NCI-H2227 (cell line): ENCODE measurements around the gene MPC1L.
"Not testable (repeated sequence)": the region's sequence is repeated elsewhere in the genome, so short reads cannot be mapped to it uniquely, and the experiment has no call there.

Experiments
- DNase-seq: peaks from one replicate; lab custom pipeline; 2025; ENCODE audit not compliant: unreplicated experiment; lab: John Stamatoyannopoulos, UW

Gene MPC1L

DNA sequence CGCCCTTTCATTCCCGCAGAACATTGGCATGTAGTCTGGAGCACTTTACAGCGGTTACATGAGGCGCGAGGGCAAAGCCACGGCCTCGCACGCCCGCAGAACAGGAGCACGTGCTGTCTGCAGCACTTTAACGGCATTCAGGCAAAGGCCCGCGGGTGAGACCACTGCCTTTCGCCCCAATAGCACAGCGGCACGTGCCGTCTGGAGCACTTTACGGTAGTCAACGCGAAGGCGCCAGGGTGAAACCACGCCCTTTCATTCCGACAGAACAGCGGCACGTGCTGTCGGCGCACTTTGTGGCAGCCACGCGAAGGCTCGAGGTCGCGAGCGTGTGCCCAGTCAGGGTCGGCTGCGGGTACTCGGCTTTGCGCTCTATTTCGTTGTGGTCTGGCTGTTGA lies at the start of gene MPC1L:
Gene MPC1L, plus strand, starts transcription at position 290 of the 398 bp plus-strand sequence. CDS start 138 bp downstream, outside the sequence.
- no peak for DNase-seq

DNA sequence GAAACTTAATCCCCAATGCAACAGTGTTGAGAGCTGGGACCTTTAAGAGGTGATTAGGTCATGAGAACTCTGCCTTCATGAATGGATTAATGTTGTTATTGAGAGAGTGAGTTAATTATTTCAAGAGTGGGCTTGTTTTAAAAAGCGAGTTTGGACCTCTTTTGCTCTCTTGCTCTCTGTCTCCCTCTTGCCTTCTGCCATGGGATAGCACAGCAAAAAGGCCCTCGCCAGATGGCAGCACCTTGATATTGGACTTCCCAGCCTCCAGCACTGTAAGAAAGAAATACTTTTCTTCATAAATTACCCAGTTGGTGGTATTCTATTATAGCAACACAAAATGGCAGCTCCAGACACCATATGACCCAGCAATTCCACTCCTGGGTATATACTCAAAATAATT lies 49.5 kb upstream of the MPC1L start:
- DNase-seq: peak; percentile 43

DNA sequence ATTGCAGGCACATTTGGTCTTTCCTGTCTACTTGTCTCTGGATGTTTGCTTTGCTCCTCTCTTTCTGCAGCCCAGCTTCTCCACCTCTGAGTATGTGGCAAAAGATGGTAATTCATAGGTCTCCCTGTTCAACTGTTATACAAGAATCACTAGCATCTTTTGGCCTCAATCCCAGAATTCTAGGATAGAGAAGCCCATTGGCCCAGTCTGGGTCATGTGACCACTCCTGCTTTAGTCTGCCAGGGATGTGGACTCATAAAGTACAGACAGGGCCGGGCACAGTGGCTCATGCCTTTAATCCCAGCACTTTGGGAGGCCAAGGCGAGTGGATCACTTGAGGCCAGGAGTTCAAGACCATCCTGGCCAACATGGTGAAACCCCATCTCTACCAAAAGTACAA lies 47.8 kb upstream of the MPC1L start:
- peak; percentile 20 for DNase-seq

DNA sequence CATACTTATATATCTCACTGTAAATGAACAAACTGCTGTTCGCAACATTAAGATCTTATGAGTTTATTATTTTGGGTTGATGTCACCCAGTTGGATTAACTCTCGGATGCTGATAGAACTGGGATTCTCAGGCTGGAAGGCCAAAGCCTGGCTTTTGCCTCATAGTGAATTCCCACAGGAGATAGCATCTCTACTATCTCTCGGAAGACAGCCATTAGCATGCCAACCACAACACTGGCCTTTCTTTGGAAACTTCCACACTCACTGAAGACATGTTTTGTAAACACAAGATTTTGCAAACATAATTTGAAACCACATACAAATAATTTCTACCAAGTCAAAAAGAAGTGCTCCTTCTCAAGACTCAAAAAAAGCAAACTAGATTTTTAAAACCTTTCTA lies 46.9 kb upstream of the MPC1L start:
- no peak for DNase-seq

DNA sequence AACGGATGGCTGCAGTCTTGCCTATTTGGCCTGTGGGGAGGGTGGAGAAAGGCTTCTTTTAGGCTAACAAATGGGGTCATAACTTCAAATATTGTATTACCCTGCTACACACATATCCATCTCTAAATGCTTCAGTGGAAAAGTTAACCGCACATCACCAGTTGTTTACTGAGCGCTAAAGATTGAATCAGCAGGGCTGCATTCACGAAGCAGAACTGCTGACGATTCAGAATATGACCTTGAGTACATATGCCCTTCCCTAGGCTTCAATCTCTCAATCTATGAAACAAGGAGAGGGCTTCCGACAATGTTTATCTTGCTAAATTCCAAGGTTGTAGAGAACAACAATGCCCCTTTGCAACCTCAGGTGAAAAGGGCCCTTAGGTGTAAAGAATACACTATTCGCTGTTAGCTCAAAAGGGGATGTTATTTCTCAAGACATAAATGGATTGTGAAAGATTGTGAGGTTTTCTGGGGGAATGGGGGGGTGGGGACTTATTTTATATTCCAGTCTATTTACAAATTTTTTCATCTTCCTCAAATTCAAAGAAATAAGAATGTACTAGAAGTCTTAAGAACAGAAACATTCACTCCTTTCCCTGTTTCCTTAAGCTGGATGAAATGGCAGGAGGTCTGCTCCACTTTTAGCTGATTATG lies 45.1 kb upstream of the MPC1L start:
- no peak for DNase-seq

DNA sequence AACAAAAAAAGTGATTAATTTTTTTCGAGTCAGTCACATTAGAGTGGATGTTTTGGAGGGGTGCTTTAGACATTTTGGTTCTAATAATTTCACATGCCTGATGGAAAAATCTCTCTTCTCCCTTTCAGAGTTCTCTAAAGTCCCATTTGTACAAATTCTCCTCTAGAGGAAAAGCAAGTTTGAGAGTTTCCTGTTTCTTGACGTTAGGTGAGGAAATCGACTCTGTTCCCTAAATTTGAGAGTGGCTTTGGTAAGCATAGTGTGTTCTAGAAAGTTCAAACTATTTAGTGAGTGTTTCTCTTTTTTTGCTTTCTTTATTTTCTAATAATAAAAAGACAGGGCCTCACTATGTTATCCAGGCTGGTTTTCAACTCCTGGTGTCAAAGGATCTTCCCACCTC lies 44.1 kb upstream of the MPC1L start:
- DNase-seq: no peak

DNA sequence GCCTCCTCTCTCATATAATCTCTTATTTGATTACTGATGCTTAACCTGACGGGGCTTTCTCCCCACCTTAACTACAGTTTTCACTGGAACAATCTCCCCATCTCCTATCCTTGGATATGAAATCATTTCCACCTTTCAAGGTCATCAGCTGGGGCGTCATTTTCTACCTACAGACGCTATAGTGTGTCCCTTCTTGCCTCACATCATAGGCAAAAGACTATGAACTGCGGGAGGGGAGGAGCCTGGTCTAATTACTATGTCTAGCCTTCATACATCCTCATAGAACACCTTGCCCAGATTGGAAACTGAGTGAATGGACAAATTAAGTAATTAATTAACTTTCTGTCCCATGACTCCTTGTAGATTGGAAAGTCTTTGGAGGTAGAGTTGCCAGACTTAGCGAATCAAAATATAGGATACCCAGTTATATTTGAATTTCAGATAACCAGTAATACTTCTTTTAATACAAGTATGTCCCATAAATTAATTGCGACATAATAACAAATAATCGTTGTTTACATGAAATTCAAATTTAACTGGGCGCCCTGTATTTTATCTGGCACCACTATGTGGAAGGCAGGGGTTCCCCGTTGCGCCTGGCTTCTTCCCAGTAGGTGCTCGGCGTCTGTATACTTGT lies 43.2 kb upstream of the MPC1L start:
- peak; percentile 32 for DNase-seq

DNA sequence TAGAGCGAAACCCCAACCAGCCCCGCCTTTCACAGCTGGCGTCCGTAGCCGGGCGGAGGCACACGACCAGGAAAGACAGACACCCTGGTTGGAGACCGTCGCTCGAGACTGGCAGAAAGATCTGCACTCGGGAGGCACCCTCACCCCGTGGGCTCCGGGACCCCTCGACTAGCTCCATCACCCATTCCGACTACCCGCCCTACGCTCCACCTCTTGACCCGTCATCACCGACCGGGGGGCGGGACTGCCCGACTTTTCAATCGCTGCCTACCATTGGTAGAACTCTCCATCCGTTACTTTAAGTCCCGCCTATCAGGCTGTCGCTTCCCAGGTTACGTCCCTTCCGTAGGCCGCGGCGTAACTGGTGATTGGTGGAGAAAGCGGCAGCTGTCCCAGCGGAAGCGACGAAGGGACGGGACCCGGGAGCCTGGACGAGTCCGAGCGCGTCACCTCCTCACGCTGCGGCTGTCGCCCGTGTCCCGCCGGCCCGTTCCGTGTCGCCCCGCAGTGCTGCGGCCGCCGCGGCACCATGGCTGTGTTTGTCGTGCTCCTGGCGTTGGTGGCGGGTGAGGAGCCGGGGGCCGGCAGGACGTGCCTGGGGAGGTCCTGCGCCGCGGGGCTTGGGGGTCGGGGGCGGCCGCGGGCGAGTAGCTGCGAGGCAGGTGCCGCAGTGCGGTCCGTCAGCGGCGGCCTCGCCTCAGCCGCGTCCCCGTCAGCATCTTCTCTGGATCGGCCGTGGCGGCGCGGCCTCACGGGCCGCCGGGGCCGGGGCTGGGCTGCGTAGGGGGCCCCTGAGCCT lies 42.5 kb upstream of the MPC1L start, which contains the start of gene ATP6AP2:
Gene ATP6AP2, plus strand, starts transcription at position 434 of the 799 bp plus-strand sequence. Its CDS starts 96 bp downstream, at position 530.
- peak; percentile 99 for DNase-seq

DNA sequence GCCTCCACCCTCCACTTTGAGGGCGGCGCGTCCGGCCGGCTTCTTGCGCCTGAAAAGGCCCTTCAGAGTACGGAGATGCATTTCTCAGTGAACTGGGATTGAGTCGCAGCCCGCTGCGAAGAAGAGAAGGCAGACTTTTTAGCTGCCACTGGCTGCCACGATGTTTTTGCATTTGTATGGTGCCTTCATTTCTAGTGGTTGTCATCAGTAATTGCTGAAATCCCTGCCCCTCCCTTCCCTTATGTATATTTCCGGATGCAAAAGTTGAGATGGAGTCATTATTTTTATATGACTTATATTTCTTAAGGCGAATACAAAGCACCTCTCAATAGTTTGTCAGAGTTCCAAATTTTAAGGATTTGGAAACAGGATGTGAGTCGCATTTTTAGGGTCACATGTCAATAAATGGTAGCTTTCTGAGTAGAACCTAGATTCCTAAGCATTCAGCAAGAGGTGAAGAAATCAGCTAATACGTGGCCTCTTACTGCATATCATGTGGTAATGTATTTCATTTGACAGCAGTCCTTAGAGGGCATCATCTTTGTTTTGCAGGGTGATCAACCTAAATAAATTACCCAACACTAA lies 41.8 kb upstream of the MPC1L start:
- DNase-seq: peak; percentile 43

DNA sequence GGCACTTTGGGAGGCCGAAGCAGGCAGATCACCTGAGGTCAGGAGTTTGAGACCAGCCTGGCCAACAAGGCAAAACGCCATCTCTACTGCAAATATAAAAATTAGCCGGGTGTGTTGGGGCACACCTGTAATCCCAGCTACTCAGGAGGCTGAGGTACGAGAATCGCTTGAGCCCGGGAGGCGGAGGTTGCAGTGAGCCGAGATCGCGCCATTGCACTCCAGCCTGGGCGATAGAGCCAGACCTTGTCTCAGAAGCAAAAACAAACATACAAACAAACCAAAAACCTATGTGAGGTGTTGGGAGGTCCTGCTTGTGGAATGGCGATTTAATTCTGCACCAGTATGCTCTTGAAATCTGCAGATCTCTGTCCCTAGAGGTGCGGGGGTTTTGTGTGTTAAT lies 41.0 kb upstream of the MPC1L start:
- not testable (repeated sequence) for DNase-seq

DNA sequence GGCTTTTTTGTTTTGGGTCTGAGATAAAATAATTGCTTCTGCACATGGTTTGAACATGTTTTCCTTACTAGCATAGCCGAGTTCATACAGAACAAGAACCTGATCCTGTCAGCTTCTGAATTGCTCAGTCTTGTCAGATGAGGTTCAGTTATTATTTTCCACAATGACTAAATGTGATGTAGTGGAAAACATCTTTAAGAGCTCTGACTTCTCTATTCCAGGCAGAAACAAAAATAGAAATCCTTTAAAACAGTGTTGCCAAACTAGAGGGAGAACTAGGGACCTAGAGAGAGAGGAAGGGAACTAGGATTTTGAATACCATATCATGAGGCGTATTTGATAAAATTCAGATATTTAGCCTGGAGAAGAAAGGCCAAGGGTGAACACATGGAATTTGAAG lies 40.4 kb upstream of the MPC1L start:
- DNase-seq: no peak

DNA sequence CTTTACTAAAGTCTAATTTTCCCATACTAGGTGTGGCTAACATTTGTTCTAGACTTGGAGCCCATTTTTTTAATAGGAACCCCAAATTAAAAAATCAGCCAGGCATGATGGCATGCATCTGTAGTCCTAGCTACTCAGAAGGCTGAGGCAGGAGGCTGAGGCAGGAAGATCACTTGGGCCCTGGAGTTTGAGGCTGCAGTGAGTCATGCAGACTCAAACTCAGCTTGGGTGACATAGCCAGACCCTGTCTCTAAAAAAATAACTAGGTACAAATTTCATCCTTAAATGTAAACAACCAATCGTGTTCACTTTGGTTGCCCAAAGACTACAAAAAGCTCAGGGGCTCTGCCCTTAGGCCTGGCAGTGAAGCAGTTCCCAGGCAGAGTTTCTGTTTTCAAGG lies 35.6 kb upstream of the MPC1L start:
- not testable (repeated sequence) for DNase-seq

DNA sequence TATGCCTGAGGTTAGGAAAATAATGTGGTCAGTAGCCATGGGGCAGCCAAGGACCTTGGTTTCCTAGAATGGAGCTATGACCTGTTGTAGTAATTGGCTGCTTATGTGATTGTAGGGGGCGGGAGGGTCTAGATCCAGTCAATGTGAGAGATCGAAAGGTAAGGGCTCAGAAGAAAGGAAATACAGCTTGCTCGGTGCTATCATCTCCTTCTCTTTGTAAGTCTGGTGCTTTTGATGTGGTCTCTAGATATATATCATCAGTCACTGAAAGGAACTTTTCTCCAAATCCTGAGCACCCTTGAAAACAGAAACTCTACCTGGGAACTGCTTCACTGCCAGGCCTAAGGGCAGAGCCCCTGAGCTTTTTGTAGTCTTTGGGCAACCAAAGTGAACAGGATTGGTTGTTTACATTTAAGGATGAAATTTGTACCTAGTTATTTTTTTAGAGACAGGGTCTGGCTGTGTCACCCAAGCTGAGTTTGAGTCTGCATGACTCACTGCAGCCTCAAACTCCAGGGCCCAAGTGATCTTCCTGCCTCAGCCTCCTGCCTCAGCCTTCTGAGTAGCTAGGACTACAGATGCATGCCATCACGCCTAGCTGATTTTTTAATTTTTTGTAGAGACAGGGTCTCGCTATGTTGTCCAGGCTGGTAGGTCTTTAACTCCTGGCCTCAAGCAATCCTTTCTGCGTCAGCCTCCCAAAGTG lies 33.5 kb upstream of the MPC1L start:
- DNase-seq: not testable (repeated sequence)

DNA sequence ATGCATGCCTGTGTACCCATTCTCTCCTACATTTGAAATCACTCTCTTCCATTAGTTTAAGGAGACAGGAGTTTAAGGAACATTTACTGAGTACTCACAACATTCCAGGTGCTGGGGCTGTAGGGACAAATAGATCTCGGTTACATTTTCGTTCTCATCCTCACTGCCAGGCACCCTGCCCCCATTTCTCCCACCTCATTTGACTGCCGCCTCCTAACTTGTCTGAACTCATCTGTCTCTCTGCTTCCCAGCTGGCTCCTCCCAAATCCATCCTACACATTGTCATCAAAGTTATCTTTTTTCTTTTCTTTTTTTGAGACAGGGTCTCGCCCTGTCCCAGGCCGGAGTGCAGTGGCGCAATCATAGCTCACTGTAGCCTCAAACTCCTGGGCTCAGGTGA lies 19.8 kb upstream of the MPC1L start:
- DNase-seq: no peak

DNA sequence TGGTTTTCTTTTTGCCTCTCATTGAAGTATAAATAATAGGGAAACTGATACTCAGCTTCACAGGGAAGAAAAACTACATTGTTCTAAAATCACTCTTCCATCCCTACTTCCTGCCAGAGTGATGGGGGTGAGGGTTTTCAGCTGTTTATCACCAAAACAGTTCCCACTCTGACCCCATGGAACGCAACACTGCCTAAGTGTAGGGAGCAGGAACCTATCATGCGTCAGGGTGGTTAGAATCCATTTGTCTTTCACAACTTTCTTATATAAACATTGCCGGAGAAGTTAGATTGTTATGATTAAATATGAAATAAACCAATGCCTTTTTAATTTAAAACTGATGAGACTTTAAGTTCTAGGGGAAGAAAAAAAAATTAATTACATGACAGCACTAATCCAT lies 15.8 kb upstream of the MPC1L start:
- no peak for DNase-seq

DNA sequence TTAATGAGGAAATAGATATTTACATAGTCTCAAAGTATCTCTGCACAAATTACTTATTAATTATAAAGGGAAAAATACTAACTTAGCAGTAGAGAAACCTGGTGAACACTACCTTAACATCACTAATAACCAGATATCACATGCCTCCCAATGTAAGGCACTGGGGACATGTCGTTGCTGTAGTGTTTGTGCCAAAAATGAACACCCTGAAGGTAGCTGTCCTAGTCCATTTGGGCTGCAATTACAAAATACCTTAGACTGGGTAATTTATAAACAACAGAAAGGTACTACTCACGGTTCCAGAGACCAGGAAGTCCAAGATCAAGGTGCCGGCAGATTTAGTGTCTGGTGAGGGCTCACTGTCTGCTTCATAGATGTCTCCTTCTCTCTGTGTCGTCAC lies 10.7 kb upstream of the MPC1L start:
- DNase-seq: no peak

DNA sequence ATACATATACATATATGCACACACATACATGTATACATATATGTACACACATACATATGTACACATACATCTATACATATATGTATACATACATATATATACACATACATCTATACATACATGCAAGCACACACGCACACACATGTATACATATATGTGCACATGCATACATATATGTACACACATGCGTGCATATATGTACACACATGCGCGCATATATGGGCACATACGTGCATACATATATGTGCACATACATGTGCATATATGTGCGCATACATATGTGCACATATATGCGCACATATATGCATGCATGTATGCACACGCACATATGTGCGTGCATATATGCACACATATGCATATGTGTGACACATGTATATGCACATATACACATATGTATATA lies 7.3 kb upstream of the MPC1L start:
- no peak for DNase-seq

DNA sequence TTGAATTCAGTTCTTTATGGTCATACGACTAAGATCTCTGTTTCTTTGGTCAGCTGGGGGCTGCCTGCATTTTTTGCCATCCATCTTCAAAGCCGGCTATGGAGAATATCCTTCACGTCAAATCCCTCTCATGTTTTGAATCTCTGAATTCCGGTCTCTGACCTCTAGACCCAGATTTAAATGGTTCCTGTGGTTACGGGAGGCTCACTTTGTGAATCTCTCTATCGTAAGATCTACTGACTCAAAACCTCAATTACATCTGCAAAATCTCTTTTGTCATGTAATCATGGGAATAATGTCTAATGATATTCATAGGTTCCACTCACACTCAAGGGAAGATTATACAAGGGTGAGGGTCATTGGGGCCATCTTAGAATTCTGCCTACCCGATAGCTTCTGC lies 5.7 kb upstream of the MPC1L start:
- DNase-seq: peak; percentile 32

DNA sequence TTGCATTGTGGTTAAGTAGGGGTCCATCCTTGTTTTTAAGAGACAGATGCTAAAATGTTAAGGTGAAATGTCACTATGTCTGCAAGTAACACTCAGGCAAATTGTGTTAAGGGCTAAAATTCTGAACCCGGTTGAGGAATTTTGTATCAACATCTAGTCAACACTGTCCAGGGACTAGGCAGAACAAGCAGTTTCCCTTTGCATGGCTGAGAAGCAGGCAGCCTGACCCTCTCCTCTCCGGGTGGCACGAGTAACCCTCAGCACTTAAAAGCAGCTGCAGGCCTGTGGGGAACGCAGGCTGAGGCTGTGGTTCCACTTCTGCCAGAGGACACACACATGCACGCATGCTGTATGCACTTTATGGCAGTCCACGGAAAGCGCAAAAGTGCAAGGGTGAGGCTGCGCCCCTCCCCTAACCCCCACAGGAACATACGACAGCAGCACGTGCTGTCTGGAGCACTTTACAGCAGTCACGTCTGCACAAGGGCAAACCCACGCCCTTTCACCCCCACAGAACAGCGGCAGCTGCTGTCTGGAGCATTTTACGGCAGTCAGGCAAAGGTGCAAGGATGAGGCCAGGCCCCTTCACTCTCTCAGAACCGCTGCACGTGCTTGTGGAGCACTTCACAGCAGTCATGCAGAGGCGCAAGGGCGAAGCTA lies 619 bp upstream of the MPC1L start:
- DNase-seq: no peak

DNA sequence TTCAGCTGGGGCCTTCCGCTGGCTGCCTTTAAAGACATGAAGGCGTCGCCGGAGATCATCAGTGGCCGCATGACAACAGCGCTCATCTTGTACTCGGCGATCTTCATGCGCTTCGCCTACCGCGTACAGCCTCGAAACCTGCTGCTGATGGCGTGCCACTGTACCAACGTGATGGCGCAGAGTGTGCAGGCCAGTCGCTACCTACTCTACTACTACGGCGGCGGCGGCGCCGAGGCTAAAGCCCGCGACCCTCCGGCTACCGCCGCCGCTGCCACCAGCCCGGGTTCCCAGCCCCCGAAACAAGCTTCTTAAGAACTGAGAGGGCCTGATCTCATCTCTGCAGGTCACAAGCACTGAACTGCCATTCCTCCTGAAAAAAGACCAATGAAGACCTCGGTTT lies 437 bp downstream of the MPC1L start:
- no peak for DNase-seq

DNA sequence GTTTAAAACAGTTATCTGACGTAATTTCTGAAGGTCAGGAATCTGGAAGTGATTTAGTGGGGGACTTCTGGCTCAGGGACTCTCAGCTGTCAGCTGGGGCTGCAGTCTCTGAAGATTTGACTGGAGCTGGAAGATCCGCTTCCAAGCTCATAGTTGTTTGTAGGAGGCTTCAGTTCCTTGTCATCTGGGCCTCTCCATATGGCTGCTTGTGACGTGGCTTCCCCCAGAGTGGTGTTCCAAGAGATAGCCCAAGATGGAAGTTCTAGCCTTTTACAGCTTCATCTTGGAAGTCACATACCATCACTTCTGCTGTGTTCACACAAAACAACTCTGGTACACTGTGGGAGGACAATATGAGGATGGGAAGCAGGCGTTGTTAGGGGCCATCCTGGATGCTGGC lies 2.1 kb downstream of the MPC1L start:
- no peak for DNase-seq
